GM18507 (cell line): Measurements from ENCODE around the gene HLA-DRB1.
A peak's percentile ranks its signal among the peaks of the same experiment; 100 is the strongest.
"Not testable (repeated sequence)": the region's sequence is repeated elsewhere in the genome, so short reads cannot be mapped to it uniquely, and the experiment has no call there.

Experiments
- DNase-seq: peaks from one replicate; pipeline ENCODE4 v3.0.0; 2011; ENCODE audit warnings: low read depth; ENCODE audit not compliant: insufficient read length; ENCODE audit errors: extremely low spot score
- FAIRE-seq: peaks from 2 replicates; lab custom pipeline; 2011; peaks lifted over from hg19 to GRCh38; lab: Jason Lieb, UNC

HLA-DRB1 gene

GRCh38 chr6:32568561-32568960 is 21.1 kb downstream of the HLA-DRB1 start:
- DNase-seq: no peak

GRCh38 chr6:32566957-32567356 is 22.7 kb downstream of the HLA-DRB1 start:
- no peak for FAIRE-seq
- DNase-seq: no peak

More at GRCh38 chr6:32568561-32568960, 21.1 kb downstream of the HLA-DRB1 start:
- FAIRE-seq: no peak

DNA sequence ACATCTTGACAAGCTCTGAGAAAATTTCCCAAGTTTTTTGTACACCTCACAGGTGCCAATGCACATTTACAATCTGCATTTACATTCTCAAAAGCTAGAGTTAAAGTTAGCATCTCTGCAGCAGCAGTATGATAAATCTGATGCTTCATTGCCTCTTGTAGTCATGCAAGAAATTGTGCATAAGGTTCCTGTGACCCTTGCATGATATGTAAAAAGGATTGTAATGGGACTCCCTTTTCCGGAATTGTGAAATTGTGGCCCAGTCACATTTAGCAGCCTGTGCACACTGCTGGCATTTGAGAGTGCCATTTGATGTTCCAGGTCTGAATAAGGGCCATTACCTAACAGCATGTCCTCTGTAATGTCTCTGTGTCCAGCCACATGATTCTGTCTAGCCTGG is 24.1 kb downstream of the HLA-DRB1 start:
- FAIRE-seq: no peak
- DNase-seq: no peak

GRCh38 chr6:32562940-32563339 is 26.7 kb downstream of the HLA-DRB1 start:
- no peak for FAIRE-seq

DNA sequence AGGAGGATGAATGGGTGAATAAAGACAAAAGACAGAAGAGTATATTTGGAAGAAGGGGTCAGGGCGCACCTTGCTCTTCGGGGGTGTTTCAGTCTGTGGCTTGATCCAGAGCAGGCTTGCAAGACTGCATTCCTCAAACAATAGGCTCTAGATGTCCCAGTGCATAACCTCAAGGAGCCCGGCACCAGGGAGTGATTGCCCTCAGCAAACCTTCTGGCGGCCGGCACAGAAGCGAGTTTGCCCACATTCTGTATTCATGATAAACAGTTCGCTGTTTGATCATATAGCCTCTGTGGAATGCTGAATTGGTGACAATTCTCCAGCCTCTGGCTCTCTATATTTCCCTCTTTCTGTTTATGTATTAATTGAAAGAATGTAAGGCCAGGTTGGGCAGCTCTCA is 29.9 kb downstream of the HLA-DRB1 start:
- DNase-seq (no peak), FAIRE-seq (no peak)

More at GRCh38 chr6:32562940-32563339, 26.7 kb downstream of the HLA-DRB1 start:
- DNase-seq: no peak

DNA sequence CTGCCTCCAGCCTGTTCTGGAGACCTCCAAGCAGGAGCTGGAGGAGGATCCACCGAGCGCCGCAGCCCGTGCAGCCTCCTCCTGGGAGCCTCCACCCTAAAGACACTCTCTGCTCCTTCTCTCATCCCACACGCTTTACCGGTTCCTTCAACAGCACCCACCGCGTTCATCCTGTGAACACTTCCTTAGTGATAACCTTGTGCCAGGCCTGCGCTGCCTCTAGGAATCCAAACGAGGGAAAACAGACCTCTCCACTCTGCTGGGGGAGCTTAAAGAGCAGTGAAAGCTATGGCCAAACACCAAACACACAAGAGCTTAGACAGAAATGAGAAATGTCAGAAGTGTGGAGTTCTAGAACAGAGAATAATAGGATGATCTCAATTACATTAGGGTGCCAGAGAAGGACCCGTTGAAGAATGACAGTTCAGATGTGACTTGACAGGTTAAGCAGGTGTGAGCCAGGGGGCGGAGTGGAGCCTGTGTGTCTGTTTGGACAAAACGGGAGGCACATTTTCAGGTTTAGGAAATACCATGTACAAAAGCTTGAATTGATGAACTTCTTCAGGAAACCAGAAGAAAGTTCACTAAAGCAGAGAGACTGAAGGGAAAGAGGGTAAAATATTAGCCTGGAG is 31.1 kb downstream of the HLA-DRB1 start:
- DNase-seq (no peak), FAIRE-seq (peak; percentile 67)

DNA sequence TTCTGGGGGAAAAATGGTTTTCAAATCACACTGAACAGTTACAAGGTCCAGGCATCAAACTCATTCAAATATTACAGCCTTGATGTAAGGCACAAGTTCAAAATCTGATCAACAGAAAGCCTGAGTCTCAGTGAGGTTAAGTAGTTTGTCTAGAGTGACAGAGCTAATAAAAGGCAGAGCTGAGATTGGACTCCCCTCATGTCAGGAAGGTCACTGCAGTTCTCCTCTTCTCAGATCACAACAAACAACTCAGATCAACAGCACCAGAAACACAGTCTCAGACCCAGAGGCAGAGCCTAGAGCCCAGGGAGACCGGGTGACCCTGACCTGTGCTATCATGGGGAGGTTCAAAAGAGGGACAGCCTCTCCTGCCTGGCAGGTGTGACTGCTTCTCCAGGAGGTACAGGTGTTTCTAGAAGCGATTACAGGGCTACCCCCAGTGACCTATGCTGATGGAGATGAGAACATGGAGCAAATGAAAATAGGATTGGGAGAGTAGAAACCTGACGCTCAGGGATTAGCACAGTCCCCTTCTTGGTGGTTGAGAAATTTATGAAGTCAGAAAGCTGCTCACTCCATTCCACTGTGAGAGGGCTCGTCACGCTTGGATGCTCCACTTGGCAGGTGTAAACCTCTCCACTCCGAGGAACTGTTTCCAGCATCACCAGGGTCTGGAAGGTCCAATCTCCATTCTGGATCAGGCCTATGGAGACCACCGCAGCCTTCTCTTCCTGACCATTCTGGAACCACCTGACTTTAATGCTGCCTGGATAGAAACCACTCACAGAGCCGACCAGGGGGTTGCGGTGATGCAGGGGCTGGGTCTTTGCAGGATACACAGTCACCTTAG is 35.3 kb downstream of the HLA-DRB1 start:
- FAIRE-seq (no peak), DNase-seq (no peak)

- DNase-seq (no peak), FAIRE-seq (no peak)
Observed at GRCh38 chr6:32553037-32553742, 36.5 kb downstream of the HLA-DRB1 start.

GRCh38 chr6:32551410-32551809 is 38.2 kb downstream of the HLA-DRB1 start:
- no peak for DNase-seq
- FAIRE-seq: no peak

- FAIRE-seq: no peak
- DNase-seq: no peak
Observed at GRCh38 chr6:32539839-32540238, 49.8 kb downstream of the HLA-DRB1 start.

GRCh38 chr6:32530431-32530793 is 59.2 kb downstream of the HLA-DRB1 start:
- FAIRE-seq, DNase-seq: not testable (repeated sequence)

GRCh38 chr6:32529697-32530430 is 59.8 kb downstream of the HLA-DRB1 start, which contains the start of gene HLA-DRB5:
HLA-DRB5 (minus strand) TSS chr6:32530287; CDS start chr6:32530224, 63 bp downstream.
- no peak for DNase-seq

More at GRCh38 chr6:32529697-32530430, 59.8 kb downstream of the HLA-DRB1 start, which contains the start of gene HLA-DRB5:
- peak; percentile 79 for FAIRE-seq
